ENCODE results near the gene ACIN1. TPM values are rescaled to one million over a fixed set of nuclear protein-coding genes. Genes with fewer than 3 reads are reported as not detected.

Gene ACIN1
- total and polyA plus RNA-seq, 2 of the 13 experiments (the other 11 are each of a cell fraction or from before 2014, with no cell fraction given), result 165 to 183 TPM

GRCh38 chr14:23056956-23057756 lies 37.8 kb downstream of the ACIN1 start, which contains the start of gene CDH24 (continued):
- TF ChIP-seq KIAA2018 (CRISPR knock-in tag; IDR thresholded peaks at IDR 0.05; ENCODE audit: borderline replicate concordance), result no peak
- no peak for TF ChIP-seq ZNF496 (CRISPR knock-in tag; IDR thresholded peaks at IDR 0.05; ENCODE audit: insufficient replicate concordance)
- peak; percentile 71; the same call in 1 of the 2 replicates for TF ChIP-seq JDP2 (CRISPR knock-in tag; IDR thresholded peaks at IDR 0.05; ENCODE audit: borderline replicate concordance)
- TF ChIP-seq ZBTB10 (CRISPR knock-in tag; IDR thresholded peaks at IDR 0.05; ENCODE audit: borderline replicate concordance), result no peak
- TF ChIP-seq ZFYVE20 (CRISPR knock-in tag; IDR thresholded peaks at IDR 0.05; ENCODE audit: borderline replicate concordance, low read depth), result no peak
- no peak for TF ChIP-seq PHF5A (CRISPR knock-in tag; IDR thresholded peaks at IDR 0.05; ENCODE audit: low read depth, unreplicated experiment)
- TF ChIP-seq TFDP2 (CRISPR knock-in tag; IDR thresholded peaks at IDR 0.05), result peak; percentile 13; the same call in 1 of the 2 replicates
- TF ChIP-seq ZNF790 (CRISPR knock-in tag; IDR thresholded peaks at IDR 0.05; ENCODE audit: borderline replicate concordance), result no peak
- no peak for TF ChIP-seq POGK (CRISPR knock-in tag; conservative IDR thresholded peaks at IDR 0.05)

Measured in HepG2 (cell line).